Iris pigment epithelial cell (primary cell): ENCODE data around the gene SDF2.
"Not testable (repeated sequence)": the region's sequence is repeated elsewhere in the genome, so short reads cannot be mapped to it uniquely, and the experiment has no call there.

Experiments
- DNase-seq: peaks from one replicate; pipeline ENCODE4 v3.0.0-alpha.2; 2011; ENCODE audit warnings: low read depth

SDF2 gene

DNA sequence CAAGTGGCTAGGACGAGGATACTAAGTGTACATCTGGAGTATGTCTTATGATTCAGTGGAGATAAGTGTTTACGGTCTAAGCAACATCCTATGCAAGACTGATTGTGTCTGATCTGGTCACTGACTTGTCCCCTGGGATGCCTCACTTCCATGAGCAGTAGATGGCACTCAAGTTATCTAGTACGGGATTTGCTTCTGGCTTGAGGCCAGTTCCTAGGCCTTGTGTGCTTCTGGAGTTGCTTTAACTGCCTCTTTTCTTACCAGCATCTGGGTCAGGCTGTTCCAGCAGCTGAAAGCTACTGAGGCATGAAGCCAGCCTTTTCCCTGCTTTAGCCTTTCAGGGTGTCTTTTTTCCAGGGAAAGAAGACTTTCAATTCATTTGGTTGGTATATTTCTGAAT is 23.3 kb upstream of the SDF2 start:
- DNase-seq = peak; percentile 46

- no peak for DNase-seq
Measured at GRCh38 chr17:28682655-28683054, 20.9 kb upstream of the SDF2 start.

GRCh38 chr17:28675980-28676379 is 14.3 kb upstream of the SDF2 start:
- no peak for DNase-seq

GRCh38 chr17:28675490-28675889 is 13.8 kb upstream of the SDF2 start:
- peak; percentile 11 for DNase-seq

DNA sequence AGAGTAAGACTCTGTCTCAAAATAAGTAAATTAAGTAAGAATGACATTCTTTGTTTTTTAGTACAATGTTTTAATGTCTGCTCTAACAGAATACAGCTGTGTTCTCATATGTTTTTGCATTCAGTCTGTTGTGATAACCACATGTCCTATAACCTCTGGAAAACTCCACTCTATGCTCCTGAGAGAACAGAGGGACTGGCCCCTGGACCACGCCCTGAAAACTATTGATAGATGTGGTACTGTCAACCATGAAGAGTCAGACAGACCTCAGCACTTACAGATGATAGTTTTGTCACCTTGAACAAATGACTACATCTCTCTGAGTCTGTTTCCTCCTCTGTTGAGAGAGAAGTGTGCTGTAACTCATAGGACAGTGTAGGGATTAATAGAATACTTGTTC is 8.2 kb upstream of the SDF2 start:
- no peak for DNase-seq

DNA sequence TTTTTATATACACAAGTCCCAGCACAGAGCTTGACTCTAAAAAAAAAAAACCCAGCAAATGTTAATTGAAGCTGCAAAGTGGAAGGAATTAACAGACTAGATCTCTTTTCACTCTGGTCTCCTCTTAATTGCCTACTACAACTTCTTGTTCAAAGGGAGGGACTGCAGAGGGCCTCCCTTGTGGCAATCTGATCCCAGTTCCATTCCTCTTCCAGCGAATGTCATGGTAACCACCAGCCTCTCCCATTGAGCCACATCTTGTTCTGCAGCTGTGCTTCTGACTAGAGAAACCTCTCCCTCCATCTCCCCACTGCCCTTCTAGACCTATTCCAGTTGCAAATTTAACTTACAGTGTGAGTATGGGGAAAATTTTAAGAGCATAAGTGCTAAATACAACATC is 6.2 kb upstream of the SDF2 start:
- DNase-seq = peak; percentile 7

DNA sequence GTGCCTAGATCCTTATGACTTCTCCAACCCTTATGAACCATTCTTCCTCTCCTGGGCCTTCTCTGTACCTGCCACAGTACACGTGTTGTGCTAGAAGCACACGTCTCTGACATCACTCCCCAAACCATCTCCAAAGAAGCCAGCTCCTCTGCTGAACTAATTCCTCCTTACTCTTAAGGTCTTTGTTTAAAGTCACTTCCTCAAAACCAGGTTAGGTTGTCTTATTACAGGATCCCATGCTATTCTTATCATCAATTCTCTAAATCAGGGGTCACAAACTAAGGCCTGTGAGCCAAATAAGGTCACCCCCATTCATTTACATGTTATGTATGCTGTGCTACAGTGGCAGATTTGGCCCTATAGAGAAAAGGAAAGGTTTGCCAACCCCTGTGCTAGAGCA is 4.3 kb upstream of the SDF2 start:
- no peak for DNase-seq

DNA sequence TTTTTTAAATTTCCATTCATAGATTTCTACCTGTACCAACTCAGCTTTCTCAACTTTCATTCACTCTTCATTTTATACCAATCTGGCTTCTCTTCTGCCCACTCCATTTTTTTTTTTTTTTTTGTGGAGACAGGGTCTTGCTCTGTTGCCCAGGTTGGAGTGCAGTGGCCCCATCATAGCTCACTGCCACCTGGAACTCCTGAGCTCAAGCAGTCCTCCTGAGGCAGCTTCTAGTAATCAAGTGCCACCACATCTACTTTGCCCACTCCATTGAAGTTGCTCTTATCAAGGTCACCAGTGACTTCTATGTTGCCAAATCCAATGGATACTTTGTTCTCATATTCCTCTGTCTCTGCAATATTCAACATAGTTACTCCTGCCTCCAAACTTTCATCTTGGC is 2.0 kb upstream of the SDF2 start:
- DNase-seq = no peak

GRCh38 chr17:28662527-28662829 is 772 bp upstream of the SDF2 start:
- no peak for DNase-seq

GRCh38 chr17:28659497-28659881 is 2.2 kb downstream of the SDF2 start:
- DNase-seq = not testable (repeated sequence)

DNA sequence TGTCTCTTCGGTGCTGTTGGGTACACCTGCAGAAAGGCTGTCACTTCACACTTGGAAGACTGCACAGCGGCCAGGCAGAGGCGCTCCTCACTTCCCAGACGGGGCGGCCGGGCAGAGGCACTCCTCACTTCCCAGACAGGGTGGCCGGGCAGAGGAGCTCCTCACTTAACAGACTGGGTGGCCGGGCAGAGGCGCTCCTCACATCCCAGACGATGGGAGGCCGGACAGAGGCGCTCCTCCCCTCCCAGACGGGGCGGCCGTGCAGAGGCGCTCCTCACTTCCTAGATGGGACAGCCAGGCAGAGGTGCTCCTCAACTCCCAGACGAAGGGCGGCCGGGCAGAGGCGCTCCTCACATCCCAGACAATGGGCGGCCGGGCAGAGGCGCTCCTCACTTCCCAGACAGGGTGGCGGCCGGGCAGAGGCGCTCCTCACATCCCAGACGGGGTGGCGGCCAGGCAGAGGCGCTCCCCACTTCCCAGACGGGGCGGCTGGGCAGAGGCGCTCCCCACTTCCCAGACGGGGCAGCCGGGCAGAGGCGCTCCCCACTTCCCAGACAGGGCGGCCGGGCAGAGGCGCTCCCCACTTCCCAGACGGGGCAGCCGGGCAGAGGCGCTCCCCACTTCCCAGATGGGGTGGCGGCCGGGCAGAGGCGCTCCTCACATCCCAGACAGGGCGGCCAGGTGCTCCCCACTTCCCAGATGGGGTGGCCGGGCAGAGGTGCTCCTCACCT is 2.8 kb downstream of the SDF2 start:
- not testable (repeated sequence) for DNase-seq

- DNase-seq = not testable (repeated sequence)
Measured at GRCh38 chr17:28658342-28658741, 3.4 kb downstream of the SDF2 start.

GRCh38 chr17:28657756-28658155 is 4.0 kb downstream of the SDF2 start:
- peak; percentile 38 for DNase-seq

- no peak for DNase-seq
Measured at GRCh38 chr17:28655160-28655559, 6.5 kb downstream of the SDF2 start.

GRCh38 chr17:28648698-28649097 is 13.0 kb downstream of the SDF2 start:
- DNase-seq = no peak

DNA sequence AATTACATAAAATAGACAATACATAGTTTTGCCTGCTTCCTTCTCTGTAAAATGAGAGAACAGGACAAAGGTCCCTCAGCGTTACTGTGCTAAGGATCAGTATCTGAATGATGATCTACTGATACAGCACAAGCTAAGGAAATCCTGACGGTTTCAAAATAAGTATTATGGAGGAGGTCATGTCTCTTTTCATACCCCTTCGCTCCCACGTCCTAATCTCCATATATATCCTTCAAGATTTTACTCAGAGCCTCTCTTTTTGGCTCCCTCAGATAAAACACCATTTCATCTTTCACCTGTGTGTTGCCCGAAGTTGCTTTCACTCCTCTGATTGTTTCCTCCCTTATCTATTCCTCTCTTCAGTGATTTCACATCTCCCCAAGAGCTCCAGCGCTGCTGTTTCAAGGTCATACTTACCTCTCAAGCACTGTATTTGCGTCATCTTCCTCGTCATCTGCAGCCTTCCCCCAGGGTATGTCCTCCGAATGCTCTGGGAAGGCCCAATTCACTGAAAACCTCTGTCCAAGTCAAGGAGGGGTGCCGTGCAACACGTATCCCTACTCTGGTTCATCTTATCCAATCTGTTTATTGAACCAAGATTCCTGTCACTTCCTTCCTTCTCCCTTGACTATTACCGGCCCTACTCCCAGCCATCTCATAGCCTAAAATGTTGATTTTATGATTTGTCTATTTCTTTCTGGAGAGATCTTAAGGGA is 15.5 kb downstream of the SDF2 start:
- DNase-seq = peak; percentile 42

- no peak for DNase-seq
Measured at GRCh38 chr17:28645576-28645939, 16.1 kb downstream of the SDF2 start.

- peak; percentile 95 for DNase-seq
Measured at GRCh38 chr17:28644787-28645575, 16.7 kb downstream of the SDF2 start, which contains the start of gene BLTP2. Gene BLTP2, minus strand, starts transcription at chr17:28645158. Its CDS starts 102 bp downstream, at chr17:28645056.

GRCh38 chr17:28643983-28644786 is 17.5 kb downstream of the SDF2 start:
- peak; percentile 62 for DNase-seq

DNA sequence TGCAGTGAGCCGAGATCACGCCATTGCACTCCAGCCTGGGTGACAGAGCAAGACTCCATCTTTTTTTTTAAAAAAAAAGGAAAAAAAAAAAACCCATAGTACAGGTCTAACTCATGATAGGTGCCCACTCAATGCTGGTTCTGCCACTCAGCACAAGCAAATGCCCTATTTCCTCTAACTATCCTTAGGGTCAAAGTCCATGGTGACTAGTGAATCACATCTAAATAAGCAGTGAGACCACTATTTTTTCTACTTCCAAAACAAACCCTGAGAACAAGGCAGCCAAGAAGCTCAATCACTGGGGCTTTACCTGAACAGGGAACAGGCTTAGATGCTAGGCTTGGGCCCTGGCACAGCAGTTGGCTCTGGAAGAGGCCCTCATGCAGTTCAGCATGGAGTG is 20.1 kb downstream of the SDF2 start:
- no peak for DNase-seq

GRCh38 chr17:28635506-28635905 is 26.2 kb downstream of the SDF2 start:
- DNase-seq = no peak

DNA sequence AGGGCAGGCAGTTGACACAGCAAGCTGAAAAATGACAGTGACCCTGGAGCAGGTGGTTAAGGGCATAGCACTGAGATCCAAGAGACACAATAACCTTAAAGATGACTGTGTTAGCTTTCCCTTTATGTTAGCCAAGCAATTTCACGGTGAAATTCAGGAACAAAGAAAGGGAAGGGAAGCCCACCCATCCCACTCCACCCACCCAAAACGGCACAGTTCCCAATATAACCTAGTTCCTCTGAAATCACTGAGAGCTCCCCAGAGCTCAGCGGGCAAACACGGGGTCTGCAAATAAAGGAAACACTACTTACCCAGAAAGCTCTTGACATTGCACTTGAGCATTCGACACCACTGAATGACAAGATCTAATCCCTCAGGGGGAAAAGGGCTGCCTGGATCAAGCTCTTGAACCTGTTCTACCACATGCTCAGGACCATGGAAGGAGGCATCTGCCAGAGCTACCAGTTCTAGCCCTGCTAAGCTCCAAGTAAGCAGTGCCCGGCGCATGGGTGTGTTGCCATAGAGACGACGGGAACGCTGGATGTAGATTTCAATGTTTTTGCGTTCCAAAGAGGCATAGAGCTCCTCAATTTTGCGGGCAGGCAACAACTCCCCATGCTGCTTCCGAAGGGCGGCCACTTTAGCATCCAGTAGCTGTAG is 27.4 kb downstream of the SDF2 start:
- no peak for DNase-seq
